NB4 (cell line): ENCODE measurements around the gene GNB5.

Experiments used
- CTCF ChIP-seq: IDR thresholded peaks from one replicate; pipeline ENCODE4 v1.5.1; 2012; ENCODE audit warnings: low read depth, low read length
- MAX ChIP-seq: IDR thresholded peaks from 2 replicates; pipeline ENCODE4 v1.6.1; 2011; ENCODE audit warnings: low read depth, low read length
- POLR2A ChIP-seq: IDR thresholded peaks from 2 replicates; pipeline ENCODE4 v1.6.1; 2011; ENCODE audit warnings: mild to moderate bottlenecking; ENCODE audit not compliant: insufficient read length; ENCODE audit errors: extremely low read depth

- TF ChIP-seq CTCF (no peak), MAX (no peak), POLR2A (no peak)
Observed at GRCh38 chr15:52218371-52218770, 27.2 kb upstream of the GNB5 start.
